GM12878 (cell line): ENCODE measurements around the gene GNG13.

Experiments
- EZH2 ChIP-seq: IDR thresholded peaks from 2 replicates; pipeline ENCODE4 v1.6.1; 2012; ENCODE audit warnings: low read depth, mild to moderate bottlenecking, control low read depth, inconsistent platforms, low read length, borderline replicate concordance; ENCODE audit not compliant: control insufficient read depth
- SMC3 ChIP-seq: IDR thresholded peaks from 2 replicates; pipeline ENCODE4 v1.6.1; 2011; ENCODE audit warnings: low read length, improper control_type of control experiment, borderline replicate concordance
- TARDBP ChIP-seq: IDR thresholded peaks from 2 replicates; pipeline ENCODE4 v1.6.1; 2016; ENCODE audit warnings: borderline replicate concordance

DNA sequence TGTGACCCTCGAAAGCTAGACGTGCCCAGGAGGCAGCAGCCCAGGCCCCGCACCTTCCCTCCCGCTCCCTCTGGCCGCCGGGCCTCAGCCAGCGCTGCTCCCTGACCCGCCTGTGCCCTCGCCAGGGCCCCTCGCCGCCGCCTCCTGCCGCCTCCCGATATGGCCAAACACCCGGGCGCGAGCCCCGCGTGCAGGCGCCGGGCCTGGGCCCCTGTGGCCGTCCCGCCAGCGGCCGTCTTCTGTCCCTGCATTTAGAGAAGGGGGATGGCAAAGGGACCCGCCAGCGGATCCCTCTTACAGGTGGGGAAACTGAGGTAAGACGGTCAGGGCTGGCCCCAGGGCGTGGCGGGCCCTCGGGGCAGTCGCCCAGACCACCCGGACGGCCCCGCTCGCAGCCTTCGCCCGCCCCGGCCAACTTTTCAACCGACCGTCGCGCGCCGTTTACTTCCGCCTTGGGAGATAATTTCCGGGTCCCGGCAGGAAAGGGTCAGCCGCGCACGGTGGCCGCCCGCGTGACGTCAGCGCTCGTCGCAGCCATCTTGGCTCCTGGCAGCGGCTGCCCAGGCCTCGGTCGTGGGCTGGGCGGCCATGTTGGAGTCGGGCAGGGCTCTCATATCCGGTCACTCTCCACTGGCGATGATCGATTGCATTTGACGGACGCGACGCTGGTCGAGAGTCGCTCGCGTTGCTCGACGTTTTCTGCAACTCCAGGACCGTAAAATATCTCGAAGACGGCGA, 7.0 kb upstream of the GNG13 start:
- TF ChIP-seq TARDBP (no peak), EZH2 (no peak), SMC3 (no peak)
